GM12875 (cell line): Measurements from ENCODE around the gene DDAH1.
"Not testable (repeated sequence)": the region's sequence is repeated elsewhere in the genome, so short reads cannot be mapped to it uniquely, and the experiment has no call there.

Experiments used
- H3K4me3 ChIP-seq: one replicate; pipeline ENCODE4 v1.5.1; 2011; ENCODE audit warnings: low read depth, low read length, control low read depth
- CTCF ChIP-seq: IDR thresholded peaks from 2 replicates; pipeline ENCODE4 v1.5.1; 2011; ENCODE audit warnings: low read depth, mild to moderate bottlenecking, control low read depth, inconsistent platforms, low read length, moderate library complexity, borderline replicate concordance; ENCODE audit not compliant: insufficient read depth

DDAH1 gene

GRCh38 chr1:85471558-85471957 is 6.6 kb upstream of the DDAH1 start:
- H3K4me3 ChIP-seq = no peak overlapping the region
- TF ChIP-seq CTCF = no peak

GRCh38 chr1:85470130-85470529 is 5.2 kb upstream of the DDAH1 start:
- not testable (repeated sequence) for H3K4me3 ChIP-seq

GRCh38 chr1:85467929-85468540 is 3.1 kb upstream of the DDAH1 start:
- no peak overlapping the region for H3K4me3 ChIP-seq
- no peak for TF ChIP-seq CTCF

GRCh38 chr1:85467036-85467435 is 2.1 kb upstream of the DDAH1 start:
- TF ChIP-seq CTCF = no peak
- no peak overlapping the region for H3K4me3 ChIP-seq

- TF ChIP-seq CTCF = no peak
- H3K4me3 ChIP-seq = no peak overlapping the region
Observed at GRCh38 chr1:85465786-85466134, 801 bp upstream of the DDAH1 start.

- no peak for TF ChIP-seq CTCF
- peak overlapping the region; percentile 43 for H3K4me3 ChIP-seq
Observed at GRCh38 chr1:85464497-85465098, 361 bp downstream of the DDAH1 start.

GRCh38 chr1:85463731-85464496 is 1.0 kb downstream of the DDAH1 start:
- no peak overlapping the region for H3K4me3 ChIP-seq
- no peak for TF ChIP-seq CTCF
